ENCODE data around the gene ARRB1.

The ARRB1 gene

DNA sequence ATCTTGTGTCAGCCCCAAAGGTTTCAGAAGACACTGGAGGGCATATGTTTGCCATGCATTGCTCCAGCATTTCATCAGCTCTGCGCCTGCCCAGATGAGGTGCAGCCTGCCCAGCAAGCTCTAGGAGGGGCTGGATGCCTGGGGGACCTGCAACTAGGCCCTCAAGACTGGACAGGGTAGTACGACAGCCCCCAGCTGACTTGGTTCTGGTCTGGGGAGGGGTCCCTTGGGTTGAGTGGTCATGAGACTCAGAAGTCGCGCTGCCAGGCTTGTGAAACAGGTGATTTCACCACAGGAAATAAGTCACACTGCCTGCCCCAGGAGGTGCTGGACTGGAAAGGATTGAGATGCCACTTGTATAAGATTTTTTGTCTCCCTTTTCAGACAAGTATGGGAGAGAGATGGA lies 87.5 kb downstream of the ARRB1 start:
- Histone ChIP-seq H2AFZ (no peak overlapping the region), H3K4me3 (ENCODE audit: low read depth, low read length) (no peak overlapping the region), H3K4me1 (no peaks in the 10 kb centered on the region), H3K9ac (no peak overlapping the region), H3K9me3 (ENCODE audit: control insufficient read depth, low read length) (no peaks in the 10 kb centered on the region), H3K27ac (no peak overlapping the region), H3K27me3 (ENCODE audit: control insufficient read depth, insufficient read depth, low read length) (no peaks in the 10 kb centered on the region), H3K4me2 (ENCODE audit: low read length) (no peak overlapping the region), H3K79me2 (no peaks in the 10 kb centered on the region), H3K36me3 (ENCODE audit: control insufficient read depth, insufficient read depth, low read length) (no peaks in the 10 kb centered on the region)
- TF ChIP-seq, protein P1, sequence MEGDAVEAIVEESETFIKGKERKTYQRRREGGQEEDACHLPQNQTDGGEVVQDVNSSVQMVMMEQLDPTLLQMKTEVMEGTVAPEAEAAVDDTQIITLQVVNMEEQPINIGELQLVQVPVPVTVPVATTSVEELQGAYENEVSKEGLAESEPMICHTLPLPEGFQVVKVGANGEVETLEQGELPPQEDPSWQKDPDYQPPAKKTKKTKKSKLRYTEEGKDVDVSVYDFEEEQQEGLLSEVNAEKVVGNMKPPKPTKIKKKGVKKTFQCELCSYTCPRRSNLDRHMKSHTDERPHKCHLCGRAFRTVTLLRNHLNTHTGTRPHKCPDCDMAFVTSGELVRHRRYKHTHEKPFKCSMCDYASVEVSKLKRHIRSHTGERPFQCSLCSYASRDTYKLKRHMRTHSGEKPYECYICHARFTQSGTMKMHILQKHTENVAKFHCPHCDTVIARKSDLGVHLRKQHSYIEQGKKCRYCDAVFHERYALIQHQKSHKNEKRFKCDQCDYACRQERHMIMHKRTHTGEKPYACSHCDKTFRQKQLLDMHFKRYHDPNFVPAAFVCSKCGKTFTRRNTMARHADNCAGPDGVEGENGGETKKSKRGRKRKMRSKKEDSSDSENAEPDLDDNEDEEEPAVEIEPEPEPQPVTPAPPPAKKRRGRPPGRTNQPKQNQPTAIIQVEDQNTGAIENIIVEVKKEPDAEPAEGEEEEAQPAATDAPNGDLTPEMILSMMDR (IDR thresholded peaks at IDR 0.05), result no peak

DNA sequence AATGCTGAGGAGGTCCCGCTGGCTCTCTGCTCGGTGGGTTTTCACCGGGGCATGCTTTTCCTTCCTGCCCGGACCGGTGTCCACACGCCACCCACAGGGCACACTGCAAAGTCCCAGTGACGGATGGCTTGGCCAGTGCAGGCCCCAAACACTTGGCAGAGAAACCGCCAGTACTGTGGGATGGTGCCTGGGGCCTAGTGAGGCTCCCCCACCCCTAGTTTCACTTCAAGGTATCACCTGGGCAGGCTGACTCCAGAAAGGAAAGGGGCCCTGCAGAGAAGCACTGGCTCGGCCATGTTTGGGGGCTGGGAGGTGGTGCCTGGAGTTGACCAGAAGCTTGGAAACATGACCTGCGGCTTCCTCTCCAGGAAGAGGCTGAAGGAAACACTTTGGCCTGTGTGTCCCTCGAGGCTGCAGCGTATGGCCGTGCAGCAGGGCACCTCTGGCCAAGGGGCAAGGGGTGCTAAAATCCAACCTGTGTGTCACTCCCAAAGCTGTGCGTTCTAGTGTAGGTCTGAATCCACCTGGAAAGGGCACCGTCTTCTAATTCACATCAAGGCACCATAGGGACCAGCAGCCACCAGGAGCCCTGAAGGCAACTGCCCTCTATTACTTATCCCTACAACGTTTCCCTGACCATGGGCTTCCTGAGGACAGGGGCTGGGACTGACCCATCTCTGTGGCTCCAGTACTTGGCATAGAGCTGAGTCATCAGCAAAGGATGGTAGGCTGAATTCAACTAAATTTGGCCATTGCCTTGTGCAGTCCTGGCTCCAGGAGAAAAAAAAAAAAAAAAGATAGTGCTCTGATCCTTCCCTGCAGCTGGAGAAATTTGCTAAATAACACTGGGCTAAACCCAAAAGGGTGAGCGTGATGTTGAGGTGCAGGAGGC lies 88.3 kb downstream of the ARRB1 start:
- H3K36me3 ChIP-seq (ENCODE audit: control insufficient read depth, insufficient read depth, low read length), result no peaks in the 10 kb centered on the region
- no peak overlapping the region for H3K27ac ChIP-seq
- TF ChIP-seq, protein P1 (IDR thresholded peaks at IDR 0.05), result no peak

DNA sequence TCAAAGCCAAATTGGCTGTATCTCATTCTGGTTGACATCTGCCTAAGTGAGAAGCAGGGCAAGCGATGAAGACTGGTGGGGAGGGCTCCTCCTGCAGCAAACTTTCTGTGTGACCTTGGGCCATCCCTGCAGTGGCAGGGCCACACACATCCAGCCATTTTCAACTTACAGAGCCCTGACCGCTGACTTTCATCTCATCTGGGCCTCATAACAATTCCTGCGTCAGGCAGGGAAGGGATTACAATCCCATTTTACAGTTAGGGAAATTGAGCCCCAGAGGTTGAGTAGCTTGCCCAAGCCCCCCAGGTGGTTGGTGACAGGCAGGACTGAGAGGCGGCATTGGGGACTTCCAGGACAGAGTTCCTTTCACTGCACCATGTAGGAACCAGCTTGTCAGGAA lies 89.0 kb downstream of the ARRB1 start:
- TF ChIP-seq, protein P1 (IDR thresholded peaks at IDR 0.05), result no peak
- Histone ChIP-seq H3K27ac (no peak overlapping the region), H3K4me1 (no peaks in the 10 kb centered on the region), H3K4me3 (ENCODE audit: low read depth, low read length) (no peak overlapping the region), H3K36me3 (ENCODE audit: control insufficient read depth, insufficient read depth, low read length) (no peaks in the 10 kb centered on the region), H3K9me3 (ENCODE audit: control insufficient read depth, low read length) (no peaks in the 10 kb centered on the region), H3K27me3 (ENCODE audit: control insufficient read depth, insufficient read depth, low read length) (no peaks in the 10 kb centered on the region), H2AFZ (no peak overlapping the region), H3K79me2 (no peaks in the 10 kb centered on the region), H3K4me2 (ENCODE audit: low read length) (no peak overlapping the region), H3K9ac (no peak overlapping the region)

More for the DNA sequence above, 88.3 kb downstream of the ARRB1 start:
- H3K79me2 ChIP-seq, result no peaks in the 10 kb centered on the region
- no peak overlapping the region for H3K9ac ChIP-seq
- H2AFZ ChIP-seq, result no peak overlapping the region
- no peaks in the 10 kb centered on the region for H3K4me1 ChIP-seq
- H3K4me3 ChIP-seq (ENCODE audit: low read depth, low read length), result no peak overlapping the region
- H3K4me2 ChIP-seq (ENCODE audit: low read length), result no peak overlapping the region
- H3K27me3 ChIP-seq (ENCODE audit: control insufficient read depth, insufficient read depth, low read length), result no peaks in the 10 kb centered on the region
- H3K9me3 ChIP-seq (ENCODE audit: control insufficient read depth, low read length), result no peaks in the 10 kb centered on the region

DNA sequence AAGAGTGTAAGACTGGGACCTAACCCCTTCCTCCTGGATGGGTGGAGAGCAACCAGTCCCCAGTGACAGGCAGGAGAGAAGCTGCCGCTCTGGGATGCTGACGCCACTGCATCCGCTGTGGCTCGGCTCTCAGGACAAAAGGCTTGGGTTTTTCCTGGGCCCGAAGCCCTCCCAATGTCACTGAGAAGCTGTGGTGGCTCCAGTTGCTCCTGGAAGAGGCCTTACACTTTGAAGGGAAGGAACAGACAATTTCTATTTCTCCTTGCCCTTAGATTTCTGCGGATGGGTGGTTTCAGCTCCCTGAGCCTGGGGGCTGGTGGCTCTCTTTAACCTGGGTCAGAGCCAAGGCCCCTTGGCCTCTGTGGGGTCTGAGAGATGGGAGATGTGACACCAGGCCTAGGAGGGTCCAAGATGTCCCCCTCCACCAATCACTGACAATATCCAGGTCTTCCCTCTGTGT lies 89.5 kb downstream of the ARRB1 start:
- H3K9me3 ChIP-seq (ENCODE audit: control insufficient read depth, low read length), result no peaks in the 10 kb centered on the region
- H3K27me3 ChIP-seq (ENCODE audit: control insufficient read depth, insufficient read depth, low read length), result no peaks in the 10 kb centered on the region
- H2AFZ ChIP-seq, result no peak overlapping the region
- TF ChIP-seq, protein P1 (IDR thresholded peaks at IDR 0.05), result no peak
- H3K27ac ChIP-seq, result no peak overlapping the region
- H3K79me2 ChIP-seq, result no peaks in the 10 kb centered on the region
- H3K4me3 ChIP-seq (ENCODE audit: low read depth, low read length), result no peak overlapping the region
- no peaks in the 10 kb centered on the region for H3K36me3 ChIP-seq (ENCODE audit: control insufficient read depth, insufficient read depth, low read length)
- H3K4me2 ChIP-seq (ENCODE audit: low read length), result no peak overlapping the region
- H3K4me1 ChIP-seq, result no peaks in the 10 kb centered on the region
- H3K9ac ChIP-seq, result no peak overlapping the region

Data from parathyroid adenoma (tissue), 2 donors.